Hematopoietic multipotent progenitor cell treated with erythropoietin and hydrocortisone succinate and interleukin-3 and kit ligand, for 8 days (in vitro differentiated cells): ENCODE results near the gene ZNF91.
"Not testable (repeated sequence)": the region's sequence is repeated elsewhere in the genome, so short reads cannot be mapped to it uniquely, and the experiment has no call there.

ENCODE experiments used
- DNase-seq: peaks from one replicate; pipeline ENCODE4 v3.0.0-alpha.2; 2015

ZNF91 gene

DNA sequence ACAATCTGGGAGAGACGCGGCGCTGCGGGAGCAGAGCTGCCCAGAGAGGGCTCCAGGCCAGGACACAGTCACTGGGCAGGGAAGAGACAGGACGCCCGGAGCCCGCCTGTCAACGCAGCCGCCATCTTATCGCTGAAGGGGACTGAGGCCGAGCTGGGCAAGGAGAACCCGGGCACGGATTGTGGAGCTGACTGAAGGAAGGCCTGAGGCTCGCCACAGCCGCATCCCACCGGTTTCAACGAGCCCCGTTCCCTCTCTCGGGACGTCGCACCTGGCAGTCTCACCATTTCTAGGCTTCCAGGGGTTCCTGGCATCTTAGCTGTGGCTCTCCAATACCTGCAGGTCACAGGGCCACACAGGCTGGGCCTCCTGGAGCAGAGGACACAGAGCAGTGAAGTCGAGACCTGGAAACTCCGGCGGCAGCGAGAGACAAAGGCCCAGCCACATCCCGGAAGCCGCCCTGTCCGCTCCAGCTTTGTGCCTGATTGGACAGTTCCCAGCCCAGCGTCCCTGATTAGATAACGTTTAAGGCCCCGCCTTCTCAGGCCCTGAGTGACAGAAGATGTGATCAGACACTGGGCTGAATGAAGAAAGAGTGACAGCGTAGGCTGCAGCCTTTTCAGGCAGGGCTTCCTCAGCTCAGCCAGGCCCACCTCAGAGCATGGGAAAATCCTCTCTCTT is at the start of gene ZNF91:
ZNF91 (minus strand) TSS at position 431 of the 681 bp plus-strand sequence; CDS start at position 314, 117 bp downstream.
- peak; percentile 95 for DNase-seq

DNA sequence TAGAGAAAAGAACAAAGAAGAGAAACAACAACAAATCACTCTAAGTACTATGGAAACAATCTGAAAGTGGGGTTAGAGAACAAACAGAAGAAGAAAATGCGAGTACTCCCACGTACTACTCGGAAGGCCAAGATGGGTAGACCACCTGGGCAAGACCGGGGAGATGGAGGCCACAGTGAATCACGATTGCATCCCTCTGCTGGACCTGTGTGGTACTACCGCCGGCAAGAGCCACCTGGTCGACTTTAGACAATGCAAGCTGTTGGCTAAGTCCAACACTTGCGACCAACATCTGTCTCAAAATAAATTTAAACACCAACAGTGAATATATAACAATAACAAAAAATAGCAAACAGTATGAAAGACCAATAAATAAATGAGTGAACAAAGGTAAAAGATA is 45.5 kb upstream of the ZNF91 start:
- DNase-seq: no peak

DNA sequence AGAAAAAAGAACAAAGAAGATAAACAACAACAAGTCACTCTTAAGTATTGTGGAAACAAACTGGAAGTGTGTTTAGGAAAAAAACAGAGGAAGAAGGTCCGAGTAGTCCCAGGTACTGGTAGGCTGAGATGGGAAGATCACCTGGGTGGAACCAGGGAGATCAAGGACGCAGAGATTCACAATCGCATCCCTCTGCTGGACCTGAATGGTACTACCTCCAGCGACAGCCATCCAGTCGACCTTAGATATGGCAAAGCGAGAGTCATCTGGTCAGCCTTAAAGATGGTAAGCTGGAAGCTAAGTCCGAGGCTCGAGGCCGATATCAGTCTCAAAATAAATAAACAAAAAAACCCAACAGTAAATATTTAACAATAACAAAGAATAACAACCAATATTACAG is 44.9 kb upstream of the ZNF91 start:
- no peak for DNase-seq

DNA sequence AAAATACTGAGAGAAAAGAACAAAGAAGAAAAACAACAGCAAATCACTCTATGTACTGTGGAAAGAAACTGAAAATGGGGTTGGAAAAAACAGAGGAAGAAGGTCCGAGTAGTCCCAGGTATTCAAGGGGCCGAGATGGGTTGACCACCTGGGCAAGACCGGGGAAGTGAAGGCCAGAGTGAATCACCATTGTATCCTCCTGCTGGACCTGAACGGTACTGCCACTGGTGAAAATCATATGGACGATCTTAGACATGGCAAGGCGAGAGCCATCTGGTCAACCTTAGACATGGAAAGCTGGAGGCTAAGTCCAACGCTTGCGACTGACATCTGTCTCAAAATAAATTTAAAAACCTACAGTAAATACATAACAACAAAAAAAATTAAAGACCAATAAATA is 44.4 kb upstream of the ZNF91 start:
- no peak for DNase-seq

DNA sequence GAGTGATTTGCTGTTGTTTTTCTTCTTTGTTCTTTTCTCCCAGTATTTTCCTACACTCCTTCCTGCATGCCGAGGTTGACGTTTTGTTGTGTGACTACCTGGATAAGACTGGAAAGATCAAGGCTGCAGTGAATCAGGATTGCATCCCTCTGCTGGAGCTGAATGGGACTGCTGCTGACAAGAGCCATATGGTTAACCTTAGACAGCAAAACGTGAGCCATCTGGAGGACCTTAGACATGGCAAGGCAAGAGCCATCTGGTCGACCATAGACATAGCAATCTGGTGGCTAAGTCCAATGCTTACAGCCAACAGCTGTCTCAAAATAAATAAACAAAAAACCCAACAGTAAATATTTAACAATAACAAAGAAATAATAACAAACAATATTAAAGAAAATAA is 42.6 kb upstream of the ZNF91 start:
- DNase-seq: no peak

DNA sequence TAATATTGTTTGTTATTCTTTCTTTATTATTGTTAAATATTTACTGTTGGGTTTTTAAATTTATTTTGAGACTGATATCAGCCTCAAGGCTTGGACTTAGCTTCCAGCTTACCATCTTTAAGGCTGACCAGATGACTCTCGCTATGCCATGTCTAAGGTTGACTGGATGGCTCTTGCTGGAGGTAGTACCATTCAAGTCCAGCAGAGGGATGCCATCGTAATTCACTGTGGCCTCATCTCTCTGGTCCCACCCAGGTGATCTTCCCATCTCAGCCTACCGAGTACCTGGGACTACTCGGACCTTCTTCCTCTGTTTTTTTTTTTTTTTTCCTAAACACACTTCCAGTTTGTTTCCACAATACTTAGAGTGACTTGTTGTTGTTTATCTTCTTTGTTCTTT is 41.7 kb upstream of the ZNF91 start:
- peak; percentile 8 for DNase-seq

DNA sequence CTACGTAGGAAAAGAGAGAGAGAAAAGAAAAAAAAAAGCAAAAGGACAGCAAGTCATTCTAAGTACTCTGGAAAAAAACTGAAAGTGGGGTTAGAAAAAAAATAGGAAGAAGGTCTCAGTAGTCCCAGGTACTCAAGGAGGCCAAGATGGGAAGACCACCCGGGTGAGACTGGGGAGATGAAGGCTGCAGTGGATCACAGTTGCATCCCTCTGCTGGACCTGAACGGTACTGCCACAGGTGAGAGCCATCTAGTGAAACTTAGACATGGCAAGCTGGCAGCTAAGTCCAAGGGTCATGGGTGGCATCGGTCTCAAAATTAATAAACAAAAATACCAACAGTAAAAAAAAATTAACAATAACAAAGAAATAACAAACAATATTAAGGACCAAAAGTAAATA is 41.0 kb upstream of the ZNF91 start:
- no peak for DNase-seq

DNA sequence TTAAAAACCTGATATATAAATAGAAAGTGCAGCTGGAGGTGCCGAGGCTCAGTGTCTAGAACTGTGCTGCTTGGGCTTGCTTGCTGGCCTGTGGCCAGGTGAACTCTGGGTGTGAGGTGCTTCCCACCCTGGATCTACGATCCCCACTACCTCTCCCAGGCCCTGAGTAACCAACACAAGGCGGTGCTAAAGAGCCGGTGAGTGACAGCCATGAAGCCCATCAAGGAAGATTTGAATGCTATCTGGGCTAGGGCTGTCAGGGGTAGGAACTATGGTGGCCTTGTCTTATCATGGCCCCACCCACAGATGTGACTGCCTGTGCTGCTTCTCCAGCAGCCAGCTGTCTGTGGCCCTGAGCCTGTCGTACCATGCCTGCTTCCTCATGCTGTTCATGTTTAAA is 25.6 kb upstream of the ZNF91 start:
- DNase-seq: no peak

DNA sequence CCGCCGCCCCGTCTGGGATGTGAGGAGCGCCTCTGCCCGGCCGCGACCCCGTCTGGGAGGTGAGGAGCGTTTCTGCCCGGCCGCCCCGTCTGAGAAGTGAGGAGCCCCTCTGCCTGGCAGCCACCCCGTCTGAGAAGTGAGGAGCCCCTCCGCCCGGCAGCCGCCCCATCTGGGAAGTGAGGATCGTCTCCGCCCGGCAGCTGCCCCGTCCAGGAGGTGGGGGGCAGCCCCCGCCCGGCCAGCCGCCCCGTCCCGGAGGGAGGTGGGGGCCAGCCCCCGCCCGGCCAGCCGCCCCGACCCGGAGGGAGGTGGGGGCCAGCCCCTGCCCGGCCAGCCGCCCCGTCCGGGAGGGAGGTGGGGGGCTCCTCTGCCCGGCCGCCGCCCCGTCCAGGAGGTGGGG is 24.0 kb upstream of the ZNF91 start:
- not testable (repeated sequence) for DNase-seq

DNA sequence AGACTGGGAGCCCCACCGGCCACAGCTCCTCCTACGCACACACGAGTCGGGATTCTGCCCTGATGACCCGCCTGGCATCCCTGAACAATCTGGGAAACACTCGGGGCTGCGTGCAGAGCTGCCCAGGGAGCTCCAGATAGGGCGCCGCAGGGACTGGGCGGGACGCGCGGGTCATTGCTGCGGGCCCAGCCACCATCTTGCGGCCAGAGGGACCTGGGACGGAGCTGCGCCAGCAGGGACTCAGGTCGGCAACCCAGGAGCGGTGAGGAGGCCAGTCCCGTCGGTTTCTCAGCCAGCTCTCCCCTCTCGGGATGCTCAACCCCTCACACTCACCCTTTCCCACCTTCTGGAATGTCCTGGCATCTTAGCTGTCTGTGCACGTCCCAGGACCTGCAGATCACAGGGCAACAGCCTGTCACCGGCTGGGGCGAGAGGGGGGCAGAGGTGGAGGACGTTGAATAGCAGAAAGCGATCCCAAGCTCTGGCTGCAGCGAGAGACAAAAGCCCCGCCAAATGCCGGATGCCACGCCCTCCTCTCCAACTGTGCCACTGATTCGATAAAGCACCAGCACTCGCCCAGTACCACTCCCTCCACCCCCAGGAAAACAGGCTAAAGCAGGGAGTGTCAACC is 20.4 kb upstream of the ZNF91 start:
- no peak for DNase-seq

DNA sequence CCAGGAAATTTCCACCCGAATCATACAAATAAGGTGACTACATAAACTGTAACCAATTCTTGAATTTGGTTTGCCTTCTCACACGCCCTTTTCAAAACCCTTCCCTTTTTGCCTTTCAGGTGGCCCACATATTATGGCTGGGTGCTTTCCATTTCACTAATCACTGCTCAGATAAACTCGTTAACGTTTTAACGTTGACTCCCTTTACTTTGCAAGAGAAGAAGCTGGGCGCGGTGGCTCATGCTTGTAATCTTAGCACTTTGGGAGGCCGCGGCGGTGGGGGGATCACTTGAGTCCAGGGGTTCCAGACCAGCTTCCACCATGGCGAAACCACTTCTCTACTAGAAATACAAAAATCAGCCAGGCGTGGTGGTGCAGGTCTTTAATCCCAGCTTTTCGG is 19.8 kb upstream of the ZNF91 start:
- DNase-seq: no peak

DNA sequence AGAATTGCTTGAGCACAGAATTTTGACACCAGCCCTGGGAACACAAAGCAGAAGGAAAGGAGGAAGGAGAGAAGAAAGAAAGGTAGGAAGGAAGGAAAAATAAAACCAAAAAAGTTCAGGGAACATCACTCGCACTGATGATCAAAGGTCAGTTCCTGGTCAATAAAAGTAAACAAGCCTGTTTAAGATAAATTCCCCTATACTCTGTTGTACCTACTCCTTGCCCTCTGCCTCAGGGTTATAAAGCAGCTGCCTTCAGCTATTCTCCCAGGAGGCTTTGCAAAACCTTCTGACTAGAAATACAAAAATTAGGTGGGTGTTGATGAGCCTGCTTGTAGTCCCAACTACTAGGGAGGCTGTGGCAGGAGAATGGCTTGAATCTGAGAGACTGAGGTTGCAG is 14.9 kb upstream of the ZNF91 start:
- DNase-seq: no peak

DNA sequence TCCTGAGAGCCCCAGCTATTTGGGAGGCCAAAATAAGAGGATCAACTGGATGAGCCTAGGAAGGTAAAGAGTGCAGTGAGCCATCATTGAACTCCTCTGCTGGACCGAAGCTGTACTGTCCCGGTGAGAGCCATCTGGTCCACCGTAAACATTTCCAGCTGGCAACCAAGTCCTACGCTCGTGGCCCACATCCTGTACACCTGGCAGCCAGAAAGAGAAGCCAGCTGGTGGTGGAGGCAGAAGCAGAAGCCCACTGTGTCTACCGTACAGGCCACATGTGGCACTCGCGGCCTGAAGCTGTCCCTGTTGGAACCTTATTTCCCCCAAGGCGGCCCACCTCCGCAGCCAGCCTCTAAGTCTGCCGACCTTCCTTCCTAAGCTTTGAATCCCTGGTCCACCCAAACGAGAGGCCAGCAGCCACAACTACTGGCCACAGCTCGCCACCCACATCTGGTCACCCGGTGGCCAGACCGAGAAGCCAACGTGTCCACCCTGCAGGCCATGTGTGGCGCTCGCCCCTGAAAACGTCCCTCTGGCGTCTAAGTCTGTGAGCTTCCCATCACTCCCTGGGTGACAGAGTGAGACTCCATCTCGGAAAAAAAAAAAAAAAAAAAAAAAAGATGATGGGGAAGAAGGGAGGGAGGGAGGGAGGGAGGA is 14.2 kb upstream of the ZNF91 start:
- DNase-seq: no peak

DNA sequence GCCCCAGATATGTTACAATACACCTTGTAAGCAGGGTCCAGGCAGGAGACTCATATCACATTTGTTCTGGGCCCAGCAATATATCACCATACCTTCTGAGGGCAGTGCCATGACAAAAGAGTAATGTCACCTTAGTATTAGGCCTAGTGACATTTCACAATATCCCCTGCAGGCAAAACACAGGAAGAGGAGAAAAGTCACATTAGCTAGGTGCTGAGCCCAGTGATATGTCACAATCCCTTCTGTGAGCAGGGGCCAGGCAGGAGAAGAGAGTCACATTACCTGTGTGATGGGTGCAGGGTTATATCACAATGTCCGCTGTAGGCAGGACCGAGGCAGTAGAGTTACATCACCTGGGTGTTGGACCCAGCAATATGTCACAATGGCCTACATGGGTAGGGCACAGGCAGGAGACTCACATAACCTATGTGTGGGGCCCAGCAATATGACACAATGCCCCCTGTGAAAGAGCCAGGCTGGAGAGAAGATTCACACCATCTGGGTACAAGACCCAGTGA is 12.4 kb upstream of the ZNF91 start:
- no peak for DNase-seq

DNA sequence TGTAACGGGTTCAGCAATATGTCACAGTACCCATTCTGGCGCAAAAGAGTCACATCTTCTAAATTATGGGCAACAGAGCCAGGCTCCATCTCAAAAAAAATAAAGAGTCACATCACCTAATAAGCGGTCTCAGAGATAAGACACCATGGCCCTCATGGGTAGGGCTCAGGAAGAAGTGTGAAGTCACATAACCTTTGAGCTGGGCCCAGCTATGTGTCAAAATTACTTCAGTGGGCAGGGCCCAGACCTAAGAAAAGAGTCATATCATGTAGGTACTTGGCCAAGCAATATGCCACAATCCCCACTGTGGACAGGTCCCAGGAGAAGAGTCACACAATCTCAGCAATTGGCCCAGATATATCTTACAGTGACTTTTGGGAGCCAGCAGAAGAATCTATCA is 11.4 kb upstream of the ZNF91 start:
- DNase-seq: no peak

DNA sequence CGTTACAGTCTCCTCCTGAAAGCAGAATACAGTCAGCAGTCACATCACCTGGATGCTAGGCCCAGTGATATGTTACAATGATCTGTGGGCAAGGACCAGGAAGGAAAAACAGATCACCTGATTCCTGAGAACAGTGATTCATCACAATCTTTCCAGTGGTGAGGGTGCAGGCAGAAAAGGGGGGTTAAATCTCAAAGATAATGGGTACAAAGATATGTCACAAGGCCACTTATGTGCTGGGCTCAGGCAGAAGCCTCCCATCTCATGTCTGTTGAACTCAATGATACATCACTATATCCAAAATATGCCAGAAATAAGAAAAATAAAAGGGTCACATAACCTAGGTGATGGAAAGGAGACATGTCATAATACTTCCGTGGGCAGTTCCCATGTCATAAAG is 10.8 kb upstream of the ZNF91 start:
- DNase-seq: no peak

DNA sequence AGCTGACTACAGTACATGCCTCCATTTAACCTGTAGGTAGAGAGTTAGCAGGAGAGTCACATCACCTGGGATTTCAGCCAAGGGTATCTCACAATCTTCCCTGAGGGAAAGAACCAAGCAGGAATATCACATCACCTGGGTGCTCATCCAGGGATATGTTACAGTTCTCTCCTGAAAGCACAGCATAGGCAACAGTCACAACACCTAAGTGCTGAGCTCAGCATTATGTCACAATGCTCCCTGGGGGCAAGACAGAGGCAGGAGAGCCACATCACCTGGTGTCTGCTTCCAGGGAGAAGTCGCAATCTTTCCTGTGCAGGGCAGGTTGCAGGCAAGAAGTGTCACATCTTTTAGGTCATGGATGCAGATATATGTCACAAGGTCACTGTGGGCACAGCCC is 9.4 kb upstream of the ZNF91 start:
- DNase-seq: no peak

DNA sequence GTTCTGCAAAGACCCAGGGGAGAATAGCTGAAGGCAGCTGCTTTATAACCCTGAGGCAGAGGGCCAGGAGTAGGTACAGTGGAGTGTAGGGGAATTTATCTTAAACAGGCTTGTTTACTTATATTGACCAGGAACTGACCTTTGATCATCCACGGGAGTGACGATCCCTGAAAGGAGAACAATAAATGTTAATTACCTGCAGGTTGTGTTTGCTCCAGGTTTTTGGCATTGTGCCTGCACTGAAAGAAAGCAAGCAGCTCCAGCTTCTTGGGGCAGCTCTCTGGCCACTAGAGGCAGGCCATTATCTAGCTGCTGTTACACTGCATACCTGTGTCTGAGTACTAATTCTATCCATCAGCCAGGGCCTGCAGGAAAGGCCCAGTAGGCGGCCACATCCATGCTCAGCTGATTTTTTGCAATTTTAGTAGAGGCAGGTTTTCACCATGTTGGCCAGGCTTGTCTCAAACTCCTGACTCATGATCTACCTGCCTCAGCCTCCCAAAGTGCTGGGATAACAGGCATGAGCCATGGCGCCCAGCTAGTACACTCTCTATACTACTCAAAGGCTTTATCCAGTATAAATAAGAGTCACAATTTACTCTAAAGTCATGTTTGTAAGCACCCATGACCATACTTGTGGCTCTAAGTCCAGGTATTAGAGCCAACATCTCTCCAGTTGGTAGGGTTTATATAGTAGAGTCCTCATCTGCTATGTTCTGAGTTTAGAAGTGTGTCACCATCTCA is 8.5 kb upstream of the ZNF91 start:
- DNase-seq: no peak

DNA sequence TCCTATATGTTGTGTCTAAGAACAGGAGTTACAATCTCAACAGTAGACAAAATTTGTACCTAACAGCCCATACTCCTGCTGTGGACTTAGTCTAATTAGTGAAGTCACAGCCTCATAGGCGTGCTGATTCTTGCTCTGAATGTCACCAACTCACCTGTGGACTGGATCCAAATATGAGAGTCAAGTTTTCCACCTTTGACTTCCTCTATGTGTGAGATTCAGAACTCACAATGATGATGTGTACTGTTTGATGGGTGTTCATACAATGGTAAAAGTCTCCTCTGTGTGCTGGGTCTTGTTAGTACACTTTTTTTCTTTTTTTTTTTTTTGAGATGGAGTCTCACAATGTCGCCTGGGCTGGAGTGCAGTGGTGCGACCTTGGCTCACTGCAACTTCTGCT is 7.8 kb upstream of the ZNF91 start:
- DNase-seq: no peak

DNA sequence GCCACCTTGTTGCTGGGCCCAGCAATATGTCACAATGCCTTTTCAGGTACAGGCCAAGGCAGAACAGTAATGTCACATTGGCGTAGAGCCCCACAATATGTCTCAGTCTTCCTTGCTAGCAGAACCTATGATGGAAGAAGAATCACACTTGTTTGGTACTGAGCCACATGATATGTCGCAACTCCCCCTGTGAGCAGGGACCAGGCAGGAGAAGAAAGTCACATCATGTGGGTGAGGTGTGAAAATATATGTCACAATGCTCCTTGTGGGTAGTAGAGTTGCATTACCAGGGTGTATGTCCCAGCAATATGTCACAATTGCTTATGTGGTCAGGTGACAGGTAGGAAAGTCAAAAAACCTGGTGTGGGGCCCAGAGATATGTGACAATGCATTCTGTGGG is 7.1 kb upstream of the ZNF91 start:
- DNase-seq: no peak

DNA sequence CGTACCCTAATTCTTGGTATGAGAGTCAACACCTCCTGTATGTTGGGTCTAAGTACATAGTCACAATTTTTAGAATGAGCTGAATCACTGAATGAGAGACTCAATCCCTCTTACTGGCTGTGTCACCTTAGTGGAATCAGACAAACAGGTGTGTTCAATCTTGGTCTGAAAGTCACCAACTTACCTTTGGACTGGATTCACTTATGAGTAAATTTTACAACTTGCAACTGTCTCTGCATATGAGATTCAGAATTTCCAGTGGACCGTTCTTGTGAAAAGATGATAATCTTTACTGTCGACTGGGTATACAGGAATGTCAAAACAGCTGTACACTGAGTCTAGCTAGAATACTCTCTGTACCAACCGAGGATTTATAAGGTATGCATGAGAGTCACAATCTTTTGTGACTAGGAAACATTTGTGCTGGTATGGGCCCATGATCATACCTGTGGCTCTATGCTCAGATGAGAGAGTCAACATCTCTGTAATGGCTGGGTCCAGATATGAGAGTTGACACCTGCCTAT is 5.9 kb upstream of the ZNF91 start:
- no peak for DNase-seq

DNA sequence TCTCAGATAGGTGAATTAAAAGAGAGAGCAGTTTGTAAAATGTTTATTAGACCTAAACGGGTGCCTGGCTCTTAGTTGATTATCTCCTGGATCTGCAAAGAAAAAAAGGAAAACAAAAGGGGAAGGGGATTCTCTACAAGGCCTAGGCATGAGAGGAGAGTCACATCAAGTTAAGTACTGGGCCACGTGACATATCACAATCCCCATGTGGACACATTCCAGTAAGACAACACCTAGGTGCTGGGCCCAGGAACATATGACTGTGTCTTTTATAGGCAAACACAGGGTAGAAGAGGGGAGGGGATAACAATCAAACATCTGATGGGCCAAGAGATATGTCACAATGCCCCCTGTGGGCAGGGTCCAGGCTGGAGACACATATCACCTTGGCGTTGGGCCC is 4.2 kb upstream of the ZNF91 start:
- DNase-seq: no peak

DNA sequence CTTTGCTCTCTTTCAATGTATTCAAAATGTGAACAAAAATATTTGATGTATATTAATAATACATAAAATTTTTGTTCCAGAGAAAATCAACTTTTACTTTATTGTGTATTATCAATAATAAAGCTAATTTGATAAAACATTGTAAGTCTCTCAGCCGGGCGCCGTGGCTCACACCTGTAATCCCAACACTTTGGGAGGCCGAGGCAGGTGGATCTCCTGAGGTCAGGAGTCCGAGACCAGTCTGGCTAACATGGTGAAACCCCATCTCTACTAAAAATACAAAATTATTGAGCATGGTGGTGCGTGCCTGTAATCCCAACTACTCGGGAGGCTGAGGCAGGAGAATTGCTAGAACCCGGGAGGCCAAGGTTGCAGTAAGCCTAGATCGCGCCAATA is 449 bp upstream of the ZNF91 start:
- DNase-seq: not testable (repeated sequence)
